GM23338 (cell line): ENCODE measurements around the gene HGFAC. TPM values are rescaled to one million over a fixed set of nuclear protein-coding genes. Genes with fewer than 3 reads are reported as not detected.

Experiments
- ATAC-seq: fragments of 200-7000 bp; cut with Tn5 transposase; 3 replicates; pipeline ENCODE4 v1.9.1; 2020
- DNase-seq: peaks from one replicate; pipeline ENCODE4 v3.0.0-alpha.2; 2015; ENCODE audit warnings: low spot score
- H2AFZ ChIP-seq: fragments of 200-600 bp; sonication (generic); 2 replicates; pipeline ENCODE4 v1.8.0; 2016; ENCODE audit warnings: antibody characterized with exemption, mild to moderate bottlenecking, moderate library complexity
- H3F3A ChIP-seq: fragments of 200-600 bp; sonication (generic); replicated peaks from 2 replicates; pipeline ENCODE4 v1.8.0; 2017; ENCODE audit warnings: antibody characterized with exemption, mixed run types, low read depth
- H3K27ac ChIP-seq: fragments of 200-600 bp; sonication (generic); 2 replicates; pipeline ENCODE4 v1.6.1; 2016; ENCODE audit warnings: low read depth
- H3K27me3 ChIP-seq: fragments of 200-600 bp; sonication (generic); 2 replicates; pipeline ENCODE4 v1.8.0; 2016; ENCODE audit warnings: mild to moderate bottlenecking, mixed run types, moderate library complexity; ENCODE audit not compliant: insufficient read depth
- H3K36me3 ChIP-seq: fragments of 200-600 bp; sonication (generic); 2 replicates; pipeline ENCODE4 v1.8.0; 2016; ENCODE audit warnings: mild to moderate bottlenecking; ENCODE audit not compliant: insufficient read depth
- H3K4me1 ChIP-seq: fragments of 200-600 bp; sonication (generic); 2 replicates; pipeline ENCODE4 v1.8.0; 2016; ENCODE audit warnings: mild to moderate bottlenecking, moderate library complexity; ENCODE audit not compliant: insufficient read depth
- H3K4me2 ChIP-seq: fragments of 200-600 bp; sonication (generic); 2 replicates; pipeline ENCODE4 v1.7.1; 2017; ENCODE audit warnings: mixed run types
- H3K4me3 ChIP-seq: fragments of 200-600 bp; sonication (generic); 2 replicates; pipeline ENCODE4 v1.6.1; 2016; ENCODE audit warnings: mixed run types
- H3K79me2 ChIP-seq: fragments of 200-600 bp; sonication (generic); replicated peaks from 2 replicates; pipeline ENCODE4 v1.8.0; 2017; ENCODE audit warnings: mild to moderate bottlenecking; ENCODE audit not compliant: insufficient read depth
- H3K9me2 ChIP-seq: fragments of 200-600 bp; sonication (generic); 2 replicates; pipeline ENCODE4 v1.8.0; 2017; ENCODE audit not compliant: insufficient read depth
- H4K20me1 ChIP-seq: fragments of 200-600 bp; sonication (generic); replicated peaks from 2 replicates; pipeline ENCODE4 v1.8.0; 2017; ENCODE audit warnings: mild to moderate bottlenecking; ENCODE audit not compliant: insufficient read depth
- H3K27ac Mint-ChIP-seq: 2 replicates; pipeline ENCODE4 v1.8.0; 2020; ENCODE audit warnings: inconsistent platforms, mild to moderate bottlenecking, moderate library complexity, mixed read lengths
- H3K27me3 Mint-ChIP-seq: 3 replicates; pipeline ENCODE4 v1.8.0; 2022; ENCODE audit warnings: low read depth, mild to moderate bottlenecking, moderate library complexity, mixed read lengths, inconsistent platforms; ENCODE audit not compliant: insufficient read depth, poor library complexity
- H3K36me3 Mint-ChIP-seq: 3 replicates; pipeline ENCODE4 v1.8.0; 2021; ENCODE audit warnings: low read depth, mild to moderate bottlenecking, inconsistent platforms, moderate library complexity, mixed read lengths
- H3K4me1 Mint-ChIP-seq: 3 replicates; pipeline ENCODE4 v1.8.0; 2020; ENCODE audit warnings: mild to moderate bottlenecking, inconsistent platforms, mixed read lengths
- H3K4me3 Mint-ChIP-seq: 3 replicates; pipeline ENCODE4 v1.8.0; 2021; ENCODE audit warnings: moderate library complexity, mild to moderate bottlenecking, inconsistent platforms, mixed read lengths
- H3K9me3 Mint-ChIP-seq: 3 replicates; pipeline ENCODE4 v1.8.0; 2020; ENCODE audit warnings: moderate library complexity, mild to moderate bottlenecking, inconsistent platforms, mixed read lengths
- EZH2 ChIP-seq: fragments of 200-600 bp; sonication (generic); IDR thresholded peaks from one replicate; pipeline ENCODE4 v1.8.0; 2017; ENCODE audit warnings: antibody characterized with exemption, mild to moderate bottlenecking, low read depth; ENCODE audit not compliant: unreplicated experiment
- JUNB ChIP-seq: IDR thresholded peaks from one replicate; pipeline ENCODE4 v1.6.1; 2016; ENCODE audit warnings: antibody characterized with exemption; ENCODE audit not compliant: unreplicated experiment
- POLR2AphosphoS5 ChIP-seq: IDR thresholded peaks from 2 replicates; pipeline ENCODE4 v1.6.1; 2016; ENCODE audit warnings: antibody characterized with exemption, low read depth
- STAT1 ChIP-seq: IDR thresholded peaks from one replicate; pipeline ENCODE4 v1.6.1; 2016; ENCODE audit warnings: antibody characterized with exemption; ENCODE audit not compliant: unreplicated experiment
- ZNF114 ChIP-seq: fragments of 250-450 bp; sonication (Bioruptor Pico); IDR thresholded peaks from 2 replicates; pipeline ENCODE4 v1.5.0; 2020; ENCODE audit warnings: mild to moderate bottlenecking, moderate library complexity
- polyA plus RNA-seq: library from polyadenylated mRNA; unstranded; fragments of >200 nt; fragmentation: Nextera tagmentation; extraction: Ambion mirVana; gene quantifications from 2 replicates; pipeline ENCODE4 v1.2.1, GENCODE V29; 2016
- total RNA-seq: library from RNA; depleted of rRNA; stranded (reverse); fragments of >200 nt; shearing (Covaris generic); gene quantifications from 2 replicates; pipeline ENCODE4 v1.2.3, GENCODE V29; 2014
- TF ChIP-seq, protein P1 (sequence below): IDR thresholded peaks from 2 replicates; pipeline ENCODE4 v1.6.1; 2016; ENCODE audit warnings: antibody characterized with exemption
- TF ChIP-seq, protein P2 (sequence below): fragments of 250-450 bp; sonication (Bioruptor Pico); IDR thresholded peaks from 2 replicates; pipeline ENCODE4 v1.5.0; 2020; ENCODE audit warnings: mild to moderate bottlenecking, moderate library complexity
- TF ChIP-seq, protein P3 (sequence below): IDR thresholded peaks from one replicate; pipeline ENCODE4 v1.6.1; 2018; ENCODE audit warnings: antibody characterized with exemption; ENCODE audit not compliant: unreplicated experiment
- TF ChIP-seq, protein P4 (sequence below), 2 experiments: fragments of 200-600 bp in 1 of 2; sonication (generic) in 1 of 2; conservative IDR thresholded peaks; 2 replicates each; pipeline versions ENCODE4 v1.5.1 to v1.6.1; 2016 to 2017; ENCODE audit warnings: antibody characterized with exemption in 2 of 2, low read depth in 2 of 2, mild to moderate bottlenecking in 2 of 2, moderate library complexity in 1 of 2

Gene HGFAC
- total and polyA plus RNA-seq, 2 experiments from 2014 or later, result 0.94 TPM; not detected in 1

DNA sequence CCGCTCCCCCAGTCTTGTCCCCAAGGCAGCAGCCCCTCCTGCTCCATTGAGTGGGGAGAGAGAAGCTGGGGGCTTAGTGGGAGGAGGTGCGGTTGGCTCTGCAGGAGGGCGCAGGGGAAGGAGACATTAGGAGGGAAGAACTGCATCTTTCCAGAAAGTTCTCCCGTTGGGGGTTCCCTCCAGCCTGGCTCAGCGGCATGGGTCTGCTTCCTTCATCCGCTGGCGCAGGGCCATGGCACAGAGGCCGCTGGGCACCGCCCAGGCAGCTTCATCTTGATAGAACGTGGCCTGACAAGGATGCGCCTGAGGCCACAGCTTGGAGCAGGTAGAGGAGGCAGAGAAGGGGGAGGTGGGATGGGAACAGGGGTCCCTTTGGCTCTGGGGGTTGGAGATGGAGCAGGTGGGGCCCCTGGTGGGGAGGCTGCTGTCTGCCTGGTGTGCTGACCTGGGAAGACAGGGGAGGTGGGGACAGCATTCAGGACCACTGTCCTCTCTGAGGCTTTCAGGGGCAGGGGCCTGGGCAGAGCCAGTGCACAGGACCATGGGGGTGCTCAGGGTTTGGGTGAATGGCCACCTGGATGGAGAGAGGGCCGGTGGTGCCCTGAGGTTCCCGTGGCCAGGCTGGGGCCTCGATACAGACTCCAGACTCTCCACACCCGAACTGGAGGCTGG lies 33.4 kb downstream of the HGFAC start:
- no peaks in the 10 kb centered on the region for H3K9me2 ChIP-seq
- no peak for ATAC-seq
- no peaks in the 10 kb centered on the region for H3K79me2 ChIP-seq
- H3K36me3 ChIP-seq, result no peaks in the 10 kb centered on the region
- peaks cover 54% of the 10 kb centered on the region for H3K27me3 Mint-ChIP-seq
- no peaks in the 10 kb centered on the region for H3K9me3 Mint-ChIP-seq
- no peak overlapping the region for H3K4me2 ChIP-seq
- no peak for DNase-seq
- H3K4me3 Mint-ChIP-seq, result no peak overlapping the region
- H3F3A ChIP-seq, result no peaks in the 10 kb centered on the region
- no peaks in the 10 kb centered on the region for H4K20me1 ChIP-seq
- no peak overlapping the region for H3K27ac Mint-ChIP-seq
- H3K4me3 ChIP-seq, result no peak overlapping the region
- TF ChIP-seq, protein P1, sequence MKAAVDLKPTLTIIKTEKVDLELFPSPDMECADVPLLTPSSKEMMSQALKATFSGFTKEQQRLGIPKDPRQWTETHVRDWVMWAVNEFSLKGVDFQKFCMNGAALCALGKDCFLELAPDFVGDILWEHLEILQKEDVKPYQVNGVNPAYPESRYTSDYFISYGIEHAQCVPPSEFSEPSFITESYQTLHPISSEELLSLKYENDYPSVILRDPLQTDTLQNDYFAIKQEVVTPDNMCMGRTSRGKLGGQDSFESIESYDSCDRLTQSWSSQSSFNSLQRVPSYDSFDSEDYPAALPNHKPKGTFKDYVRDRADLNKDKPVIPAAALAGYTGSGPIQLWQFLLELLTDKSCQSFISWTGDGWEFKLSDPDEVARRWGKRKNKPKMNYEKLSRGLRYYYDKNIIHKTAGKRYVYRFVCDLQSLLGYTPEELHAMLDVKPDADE, result no peak
- TF ChIP-seq, protein P2, sequence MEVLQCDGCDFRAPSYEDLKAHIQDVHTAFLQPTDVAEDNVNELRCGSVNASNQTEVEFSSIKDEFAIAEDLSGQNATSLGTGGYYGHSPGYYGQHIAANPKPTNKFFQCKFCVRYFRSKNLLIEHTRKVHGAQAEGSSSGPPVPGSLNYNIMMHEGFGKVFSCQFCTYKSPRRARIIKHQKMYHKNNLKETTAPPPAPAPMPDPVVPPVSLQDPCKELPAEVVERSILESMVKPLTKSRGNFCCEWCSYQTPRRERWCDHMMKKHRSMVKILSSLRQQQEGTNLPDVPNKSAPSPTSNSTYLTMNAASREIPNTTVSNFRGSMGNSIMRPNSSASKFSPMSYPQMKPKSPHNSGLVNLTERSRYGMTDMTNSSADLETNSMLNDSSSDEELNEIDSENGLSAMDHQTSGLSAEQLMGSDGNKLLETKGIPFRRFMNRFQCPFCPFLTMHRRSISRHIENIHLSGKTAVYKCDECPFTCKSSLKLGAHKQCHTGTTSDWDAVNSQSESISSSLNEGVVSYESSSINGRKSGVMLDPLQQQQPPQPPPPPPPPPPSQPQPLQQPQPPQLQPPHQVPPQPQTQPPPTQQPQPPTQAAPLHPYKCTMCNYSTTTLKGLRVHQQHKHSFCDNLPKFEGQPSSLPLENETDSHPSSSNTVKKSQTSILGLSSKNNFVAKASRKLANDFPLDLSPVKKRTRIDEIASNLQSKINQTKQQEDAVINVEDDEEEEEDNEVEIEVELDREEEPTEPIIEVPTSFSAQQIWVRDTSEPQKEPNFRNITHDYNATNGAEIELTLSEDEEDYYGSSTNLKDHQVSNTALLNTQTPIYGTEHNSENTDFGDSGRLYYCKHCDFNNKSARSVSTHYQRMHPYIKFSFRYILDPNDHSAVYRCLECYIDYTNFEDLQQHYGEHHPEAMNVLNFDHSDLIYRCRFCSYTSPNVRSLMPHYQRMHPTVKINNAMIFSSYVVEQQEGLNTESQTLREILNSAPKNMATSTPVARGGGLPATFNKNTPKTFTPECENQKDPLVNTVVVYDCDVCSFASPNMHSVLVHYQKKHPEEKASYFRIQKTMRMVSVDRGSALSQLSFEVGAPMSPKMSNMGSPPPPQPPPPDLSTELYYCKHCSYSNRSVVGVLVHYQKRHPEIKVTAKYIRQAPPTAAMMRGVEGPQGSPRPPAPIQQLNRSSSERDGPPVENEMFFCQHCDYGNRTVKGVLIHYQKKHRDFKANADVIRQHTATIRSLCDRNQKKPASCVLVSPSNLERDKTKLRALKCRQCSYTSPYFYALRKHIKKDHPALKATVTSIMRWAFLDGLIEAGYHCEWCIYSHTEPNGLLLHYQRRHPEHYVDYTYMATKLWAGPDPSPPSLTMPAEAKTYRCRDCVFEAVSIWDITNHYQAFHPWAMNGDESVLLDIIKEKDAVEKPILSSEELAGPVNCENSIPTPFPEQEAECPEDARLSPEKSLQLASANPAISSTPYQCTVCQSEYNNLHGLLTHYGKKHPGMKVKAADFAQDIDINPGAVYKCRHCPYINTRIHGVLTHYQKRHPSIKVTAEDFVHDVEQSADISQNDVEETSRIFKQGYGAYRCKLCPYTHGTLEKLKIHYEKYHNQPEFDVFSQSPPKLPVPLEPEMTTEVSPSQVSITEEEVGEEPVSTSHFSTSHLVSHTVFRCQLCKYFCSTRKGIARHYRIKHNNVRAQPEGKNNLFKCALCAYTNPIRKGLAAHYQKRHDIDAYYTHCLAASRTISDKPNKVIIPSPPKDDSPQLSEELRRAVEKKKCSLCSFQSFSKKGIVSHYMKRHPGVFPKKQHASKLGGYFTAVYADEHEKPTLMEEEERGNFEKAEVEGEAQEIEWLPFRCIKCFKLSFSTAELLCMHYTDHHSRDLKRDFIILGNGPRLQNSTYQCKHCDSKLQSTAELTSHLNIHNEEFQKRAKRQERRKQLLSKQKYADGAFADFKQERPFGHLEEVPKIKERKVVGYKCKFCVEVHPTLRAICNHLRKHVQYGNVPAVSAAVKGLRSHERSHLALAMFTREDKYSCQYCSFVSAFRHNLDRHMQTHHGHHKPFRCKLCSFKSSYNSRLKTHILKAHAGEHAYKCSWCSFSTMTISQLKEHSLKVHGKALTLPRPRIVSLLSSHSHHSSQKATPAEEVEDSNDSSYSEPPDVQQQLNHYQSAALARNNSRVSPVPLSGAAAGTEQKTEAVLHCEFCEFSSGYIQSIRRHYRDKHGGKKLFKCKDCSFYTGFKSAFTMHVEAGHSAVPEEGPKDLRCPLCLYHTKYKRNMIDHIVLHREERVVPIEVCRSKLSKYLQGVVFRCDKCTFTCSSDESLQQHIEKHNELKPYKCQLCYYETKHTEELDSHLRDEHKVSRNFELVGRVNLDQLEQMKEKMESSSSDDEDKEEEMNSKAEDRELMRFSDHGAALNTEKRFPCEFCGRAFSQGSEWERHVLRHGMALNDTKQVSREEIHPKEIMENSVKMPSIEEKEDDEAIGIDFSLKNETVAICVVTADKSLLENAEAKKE (CRISPR knock-in tag), result no peak
- TF ChIP-seq POLR2AphosphoS5 (no peak), EZH2 (no peak), STAT1 (no peak), ZNF114 (no peak), JUNB (no peak)
- TF ChIP-seq, protein P3, sequence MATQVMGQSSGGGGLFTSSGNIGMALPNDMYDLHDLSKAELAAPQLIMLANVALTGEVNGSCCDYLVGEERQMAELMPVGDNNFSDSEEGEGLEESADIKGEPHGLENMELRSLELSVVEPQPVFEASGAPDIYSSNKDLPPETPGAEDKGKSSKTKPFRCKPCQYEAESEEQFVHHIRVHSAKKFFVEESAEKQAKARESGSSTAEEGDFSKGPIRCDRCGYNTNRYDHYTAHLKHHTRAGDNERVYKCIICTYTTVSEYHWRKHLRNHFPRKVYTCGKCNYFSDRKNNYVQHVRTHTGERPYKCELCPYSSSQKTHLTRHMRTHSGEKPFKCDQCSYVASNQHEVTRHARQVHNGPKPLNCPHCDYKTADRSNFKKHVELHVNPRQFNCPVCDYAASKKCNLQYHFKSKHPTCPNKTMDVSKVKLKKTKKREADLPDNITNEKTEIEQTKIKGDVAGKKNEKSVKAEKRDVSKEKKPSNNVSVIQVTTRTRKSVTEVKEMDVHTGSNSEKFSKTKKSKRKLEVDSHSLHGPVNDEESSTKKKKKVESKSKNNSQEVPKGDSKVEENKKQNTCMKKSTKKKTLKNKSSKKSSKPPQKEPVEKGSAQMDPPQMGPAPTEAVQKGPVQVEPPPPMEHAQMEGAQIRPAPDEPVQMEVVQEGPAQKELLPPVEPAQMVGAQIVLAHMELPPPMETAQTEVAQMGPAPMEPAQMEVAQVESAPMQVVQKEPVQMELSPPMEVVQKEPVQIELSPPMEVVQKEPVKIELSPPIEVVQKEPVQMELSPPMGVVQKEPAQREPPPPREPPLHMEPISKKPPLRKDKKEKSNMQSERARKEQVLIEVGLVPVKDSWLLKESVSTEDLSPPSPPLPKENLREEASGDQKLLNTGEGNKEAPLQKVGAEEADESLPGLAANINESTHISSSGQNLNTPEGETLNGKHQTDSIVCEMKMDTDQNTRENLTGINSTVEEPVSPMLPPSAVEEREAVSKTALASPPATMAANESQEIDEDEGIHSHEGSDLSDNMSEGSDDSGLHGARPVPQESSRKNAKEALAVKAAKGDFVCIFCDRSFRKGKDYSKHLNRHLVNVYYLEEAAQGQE, result no peak
- TF ChIP-seq, protein P4, sequence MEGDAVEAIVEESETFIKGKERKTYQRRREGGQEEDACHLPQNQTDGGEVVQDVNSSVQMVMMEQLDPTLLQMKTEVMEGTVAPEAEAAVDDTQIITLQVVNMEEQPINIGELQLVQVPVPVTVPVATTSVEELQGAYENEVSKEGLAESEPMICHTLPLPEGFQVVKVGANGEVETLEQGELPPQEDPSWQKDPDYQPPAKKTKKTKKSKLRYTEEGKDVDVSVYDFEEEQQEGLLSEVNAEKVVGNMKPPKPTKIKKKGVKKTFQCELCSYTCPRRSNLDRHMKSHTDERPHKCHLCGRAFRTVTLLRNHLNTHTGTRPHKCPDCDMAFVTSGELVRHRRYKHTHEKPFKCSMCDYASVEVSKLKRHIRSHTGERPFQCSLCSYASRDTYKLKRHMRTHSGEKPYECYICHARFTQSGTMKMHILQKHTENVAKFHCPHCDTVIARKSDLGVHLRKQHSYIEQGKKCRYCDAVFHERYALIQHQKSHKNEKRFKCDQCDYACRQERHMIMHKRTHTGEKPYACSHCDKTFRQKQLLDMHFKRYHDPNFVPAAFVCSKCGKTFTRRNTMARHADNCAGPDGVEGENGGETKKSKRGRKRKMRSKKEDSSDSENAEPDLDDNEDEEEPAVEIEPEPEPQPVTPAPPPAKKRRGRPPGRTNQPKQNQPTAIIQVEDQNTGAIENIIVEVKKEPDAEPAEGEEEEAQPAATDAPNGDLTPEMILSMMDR (conservative IDR thresholded peaks at IDR 0.05; ENCODE audit: low read depth in 2 of 2), result no peak
- no peak overlapping the region for H3K27ac ChIP-seq
- no peaks in the 10 kb centered on the region for H3K36me3 Mint-ChIP-seq
- H3K4me1 ChIP-seq, result no peaks in the 10 kb centered on the region
- peaks cover 3% of the 10 kb centered on the region; the same call in 1 of the 3 replicates for H3K4me1 Mint-ChIP-seq
- H3K27me3 ChIP-seq, result peaks cover 28% of the 10 kb centered on the region
- H2AFZ ChIP-seq, result no peak overlapping the region
